Activated CD8-positive, alpha-beta T cell treated with anti-CD3 and anti-CD28 coated beads, Interleukin-2, amount 10 ng/mL, durations not matched to agents 7 days and 5 days (primary cell): ENCODE data around the gene GOLGA3. TPM values are rescaled to one million over a fixed set of nuclear protein-coding genes. Genes with fewer than 3 reads are reported as not detected.
A peak's percentile ranks its signal among the peaks of the same experiment; 100 is the strongest.
"Not testable (repeated sequence)": the region's sequence is repeated elsewhere in the genome, so short reads cannot be mapped to it uniquely, and the experiment has no call there.

Experiments
- ATAC-seq: fragments of 150-1000 bp; cut with Tn5 transposase; one replicate; pipeline ENCODE4 v1.10.0; 2021; ENCODE audit warnings: moderate library complexity
- CTCF ChIA-PET: fragments of 350-600 bp; sonication (Branson Sonifier 250); formaldehyde crosslinking; loops from one replicate; lab custom pipeline; 2021; ENCODE audit warnings: antibody characterized with exemption; lab: Charles Lee
- POLR2A ChIA-PET: fragments of 350-600 bp; sonication (Branson Sonifier 250); formaldehyde crosslinking; loops from one replicate; lab custom pipeline; 2021; ENCODE audit warnings: antibody characterized with exemption; lab: Charles Lee
- DNase-seq: peaks from one replicate; pipeline ENCODE4 v3.0.0-alpha.2; 2020
- H3K27ac Mint-ChIP-seq: one replicate; pipeline ENCODE4 v1.8.0; 2021; ENCODE audit warnings: mild to moderate bottlenecking, mixed read lengths
- H3K27me3 Mint-ChIP-seq: one replicate; pipeline ENCODE4 v1.8.0; 2021; ENCODE audit warnings: low read depth, mixed read lengths
- H3K36me3 Mint-ChIP-seq: one replicate; pipeline ENCODE4 v1.8.0; 2021; ENCODE audit warnings: low read depth, mixed read lengths
- H3K4me1 Mint-ChIP-seq: one replicate; pipeline ENCODE4 v1.8.0; 2021; ENCODE audit warnings: low read depth, mixed read lengths
- H3K4me3 Mint-ChIP-seq: one replicate; pipeline ENCODE4 v1.8.0; 2021; ENCODE audit warnings: mild to moderate bottlenecking, mixed read lengths
- H3K9me3 Mint-ChIP-seq: one replicate; pipeline ENCODE4 v1.8.0; 2022; ENCODE audit warnings: mixed read lengths; ENCODE audit not compliant: insufficient read depth
- total RNA-seq, 2 experiments: library from RNA; stranded (reverse); gene quantifications; one replicate each; pipeline ENCODE4 v1.2.3, GENCODE V29; 2021

Gene GOLGA3
- total RNA-seq, 2 experiments from 2014 or later = 63.7 to 69.3 TPM

DNA sequence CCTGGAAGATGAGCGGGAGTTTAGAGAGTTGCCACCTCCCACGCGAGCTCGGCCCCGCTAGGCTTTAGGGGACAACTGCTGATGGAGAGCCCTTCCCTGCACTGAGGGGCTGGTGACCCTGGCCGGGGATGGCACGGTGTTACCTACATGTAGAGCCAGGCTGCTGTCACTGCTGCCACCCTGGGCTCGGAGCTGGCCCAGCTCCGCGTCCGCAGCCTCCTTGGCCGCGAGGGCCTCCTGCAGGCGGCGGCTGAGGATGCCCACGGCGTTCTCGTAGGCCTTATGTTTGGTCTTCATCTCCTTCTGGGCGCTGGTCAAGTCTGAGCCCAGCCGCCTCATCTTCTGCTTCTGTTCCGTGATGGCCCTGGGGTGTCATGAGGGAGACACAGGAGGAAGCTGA, 42.5 kb downstream of the GOLGA3 start:
- Mint-ChIP-seq H3K36me3 (peaks cover 70% of the 10 kb centered on the region), H3K27me3 (no peaks in the 10 kb centered on the region), H3K27ac (no peak overlapping the region), H3K4me1 (peaks cover 3% of the 10 kb centered on the region), H3K9me3 (no peaks in the 10 kb centered on the region), H3K4me3 (no peak overlapping the region)
- no peak for ATAC-seq
- no peak for DNase-seq
- CTCF ChIA-PET = no interaction called here
- POLR2A ChIA-PET = no interaction called here

DNA sequence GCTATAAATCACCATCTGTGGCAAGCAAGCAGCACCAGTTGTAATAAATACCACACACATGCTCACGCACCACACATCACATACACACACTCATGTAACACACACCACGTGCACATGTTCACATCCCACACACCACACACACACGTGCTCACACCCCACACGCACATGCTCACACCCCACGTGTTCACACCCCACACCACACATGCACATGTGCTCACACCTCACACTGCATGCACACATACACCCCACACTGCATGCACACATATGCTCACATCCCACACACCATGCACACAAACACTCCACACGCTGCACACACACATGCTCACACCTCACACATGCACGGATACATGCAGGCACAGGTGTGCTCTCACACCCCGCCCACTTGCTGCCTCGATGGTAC, 44.1 kb downstream of the GOLGA3 start:
- H3K4me3 Mint-ChIP-seq = no peak overlapping the region
- ATAC-seq (no peak), DNase-seq (no peak)
- CTCF ChIA-PET = no interaction called here
- H3K4me1 Mint-ChIP-seq = peaks cover 3% of the 10 kb centered on the region
- POLR2A ChIA-PET = no interaction called here
- no peaks in the 10 kb centered on the region for H3K27me3 Mint-ChIP-seq
- peaks cover 70% of the 10 kb centered on the region for H3K36me3 Mint-ChIP-seq
- no peaks in the 10 kb centered on the region for H3K9me3 Mint-ChIP-seq
- peak overlapping the region; percentile 48 for H3K27ac Mint-ChIP-seq

DNA sequence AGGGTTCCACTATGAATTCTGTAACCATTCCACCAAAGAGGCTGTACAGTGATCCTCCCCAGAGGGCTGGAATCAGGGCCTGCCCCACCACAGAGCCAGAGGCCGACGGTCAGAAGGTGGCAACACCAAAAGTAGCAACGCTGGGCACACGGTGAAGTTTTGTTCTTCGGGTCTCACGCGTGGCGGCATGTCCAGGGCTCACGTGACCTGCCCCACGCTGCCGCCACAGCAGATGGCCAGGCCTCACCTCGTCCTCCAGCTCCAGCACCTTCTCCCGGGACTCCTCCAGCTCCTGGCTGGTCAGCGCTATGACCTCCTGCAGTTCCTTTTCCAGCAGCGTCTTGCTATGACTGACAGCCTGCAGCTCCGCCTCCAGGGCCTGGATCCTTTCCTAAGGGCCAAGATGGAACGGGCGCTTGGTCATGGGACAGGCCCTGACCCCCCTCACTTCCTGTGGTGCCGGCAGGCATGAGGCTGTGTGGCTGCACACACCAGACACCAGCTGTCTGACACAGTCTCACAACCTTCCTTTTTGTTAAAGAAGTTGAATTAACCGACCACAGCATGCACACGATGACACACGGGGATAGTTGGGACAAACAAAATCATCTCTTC, 44.6 kb downstream of the GOLGA3 start:
- POLR2A ChIA-PET = interaction anchor here (0.9 kb wide), 1 partner anchor 39 kb away, joined by 3 read pairs; no protein-coding TSS in a partner anchor
- Mint-ChIP-seq H3K9me3 (no peaks in the 10 kb centered on the region), H3K36me3 (peaks cover 70% of the 10 kb centered on the region), H3K27ac (no peak overlapping the region), H3K4me3 (no peak overlapping the region), H3K27me3 (no peaks in the 10 kb centered on the region), H3K4me1 (peaks cover 3% of the 10 kb centered on the region)
- CTCF ChIA-PET = no interaction called here
- ATAC-seq (no peak), DNase-seq (no peak)

DNA sequence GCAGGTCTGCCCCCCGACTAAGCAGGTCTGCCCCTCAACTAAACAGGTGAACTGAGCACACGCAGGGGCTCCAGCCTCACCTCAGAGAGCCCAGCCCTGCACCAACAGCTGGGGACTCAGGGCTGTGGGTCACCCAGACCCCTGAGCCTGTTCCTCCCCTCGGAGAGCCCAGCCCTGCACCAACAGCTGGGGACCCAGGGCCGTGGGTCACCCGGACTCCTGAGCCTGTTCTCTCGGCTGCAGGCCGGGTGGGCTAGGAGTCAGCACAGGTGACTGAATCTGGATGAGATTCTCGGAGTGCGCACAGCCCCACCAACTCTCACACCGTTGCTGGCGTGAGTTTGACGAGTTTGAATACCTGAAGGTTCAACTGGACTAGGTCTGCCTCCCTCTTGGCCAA, 46.7 kb downstream of the GOLGA3 start:
- Mint-ChIP-seq H3K4me1 (no peaks in the 10 kb centered on the region), H3K9me3 (no peaks in the 10 kb centered on the region), H3K4me3 (no peak overlapping the region), H3K27me3 (no peaks in the 10 kb centered on the region), H3K27ac (no peak overlapping the region), H3K36me3 (peaks cover 58% of the 10 kb centered on the region)
- CTCF ChIA-PET = no interaction called here
- no peak for DNase-seq
- POLR2A ChIA-PET = no interaction called here
- no peak for ATAC-seq

DNA sequence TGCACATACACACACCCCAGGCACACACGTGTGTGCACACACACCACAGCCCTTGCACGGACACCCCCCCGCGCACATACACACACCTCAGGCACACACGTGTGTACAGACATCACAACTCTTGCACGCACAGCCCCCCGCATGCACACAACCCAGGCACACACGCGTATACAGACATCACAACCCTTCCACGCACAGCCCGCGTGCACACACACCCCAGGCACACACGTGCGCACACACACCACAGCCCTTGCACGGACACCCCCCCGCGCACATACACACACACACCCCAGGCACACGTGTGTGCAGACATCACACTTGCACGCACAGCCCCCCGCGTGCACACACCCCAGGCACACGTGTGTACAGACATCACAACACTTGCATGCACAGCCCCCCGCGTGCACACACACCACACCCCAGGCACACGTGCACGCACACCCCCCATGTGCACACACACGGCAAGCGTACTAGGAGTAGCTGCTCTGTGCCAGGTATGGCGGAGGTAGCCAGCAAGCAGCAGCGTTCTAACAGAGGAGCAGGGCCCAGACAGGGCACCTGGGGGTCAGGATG, 48.8 kb downstream of the GOLGA3 start:
- ATAC-seq (no peak), DNase-seq (no peak)
- POLR2A ChIA-PET = no interaction called here
- Mint-ChIP-seq H3K36me3 (peaks cover 53% of the 10 kb centered on the region), H3K4me3 (no peak overlapping the region), H3K9me3 (no peaks in the 10 kb centered on the region), H3K27ac (no peak overlapping the region), H3K4me1 (no peaks in the 10 kb centered on the region), H3K27me3 (no peaks in the 10 kb centered on the region)
- CTCF ChIA-PET = no interaction called here

DNA sequence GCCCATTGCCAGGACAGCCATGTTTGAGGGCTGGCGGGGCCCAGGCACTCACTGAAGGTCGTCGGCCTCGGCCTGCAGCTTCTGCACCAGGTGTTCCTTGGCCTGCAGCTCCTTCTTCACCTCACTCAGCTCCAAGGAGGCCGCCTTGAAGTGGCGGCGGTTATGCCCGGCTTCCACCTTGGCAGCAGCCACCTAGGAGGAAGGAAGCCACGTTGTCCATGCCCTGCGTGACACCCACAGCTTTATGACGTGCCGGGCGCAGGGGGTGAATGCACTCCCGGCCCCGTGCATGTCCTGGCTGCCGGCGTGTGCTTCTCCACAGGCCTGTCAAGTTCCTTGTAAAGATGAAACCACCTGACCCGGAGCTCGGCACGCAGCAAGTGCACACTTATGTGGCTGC, 51.1 kb downstream of the GOLGA3 start:
- peaks cover 6% of the 10 kb centered on the region for H3K4me1 Mint-ChIP-seq
- H3K36me3 Mint-ChIP-seq = peaks cover 53% of the 10 kb centered on the region
- ATAC-seq (no peak), DNase-seq (no peak)
- ChIA-PET CTCF (interaction anchor here (0.8 kb wide), 1 partner anchor 10 kb away, joined by 4 read pairs; no protein-coding TSS in a partner anchor), POLR2A (no interaction called here)
- H3K4me3 Mint-ChIP-seq = no peak overlapping the region
- H3K27ac Mint-ChIP-seq = no peak overlapping the region
- no peaks in the 10 kb centered on the region for H3K27me3 Mint-ChIP-seq
- H3K9me3 Mint-ChIP-seq = no peaks in the 10 kb centered on the region

DNA sequence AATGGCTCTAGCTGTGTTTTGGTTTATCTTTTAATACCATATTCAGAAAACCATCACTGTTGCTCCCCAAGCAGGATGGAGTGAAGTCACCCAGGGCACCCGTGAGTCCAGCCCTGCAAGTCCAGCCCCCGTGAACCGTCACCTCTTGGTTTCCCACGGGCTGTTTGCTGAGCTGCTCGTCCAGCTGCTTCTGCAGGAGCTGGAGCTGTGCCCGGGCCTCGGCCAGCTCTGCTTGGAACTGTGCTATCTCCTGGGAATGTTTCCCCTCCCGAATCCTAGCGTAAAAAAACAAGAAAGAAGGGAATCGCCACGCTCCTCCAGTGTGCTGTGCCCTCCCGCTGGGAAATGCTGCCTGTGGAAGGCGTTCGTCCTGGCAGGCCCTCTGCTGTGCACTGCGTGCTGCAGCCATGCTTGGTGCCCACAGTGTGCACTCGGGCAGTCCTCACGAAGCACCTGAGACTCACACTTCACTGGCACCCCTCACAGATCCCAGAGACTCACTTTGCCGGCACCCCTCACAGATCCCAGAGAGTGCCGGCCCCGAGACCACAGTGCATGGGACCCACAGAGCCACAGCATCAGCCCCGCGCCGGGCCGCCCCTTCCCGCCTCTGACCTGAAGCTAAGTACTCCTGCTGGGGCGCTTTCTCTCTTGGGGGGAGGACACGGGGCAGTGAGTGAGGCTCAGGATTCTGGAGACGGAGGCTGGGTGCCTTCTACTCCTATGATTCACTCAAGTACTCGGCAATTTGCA, 51.7 kb downstream of the GOLGA3 start:
- Mint-ChIP-seq H3K4me3 (no peak overlapping the region), H3K27ac (no peak overlapping the region), H3K4me1 (peaks cover 9% of the 10 kb centered on the region), H3K27me3 (no peaks in the 10 kb centered on the region), H3K36me3 (peaks cover 50% of the 10 kb centered on the region), H3K9me3 (no peaks in the 10 kb centered on the region)
- ChIA-PET POLR2A (no interaction called here), CTCF (interaction anchor here (1.0 kb wide), 1 partner anchor 9 kb away, joined by 4 read pairs; no protein-coding TSS in a partner anchor)
- ATAC-seq = no peak
- DNase-seq = no peak

DNA sequence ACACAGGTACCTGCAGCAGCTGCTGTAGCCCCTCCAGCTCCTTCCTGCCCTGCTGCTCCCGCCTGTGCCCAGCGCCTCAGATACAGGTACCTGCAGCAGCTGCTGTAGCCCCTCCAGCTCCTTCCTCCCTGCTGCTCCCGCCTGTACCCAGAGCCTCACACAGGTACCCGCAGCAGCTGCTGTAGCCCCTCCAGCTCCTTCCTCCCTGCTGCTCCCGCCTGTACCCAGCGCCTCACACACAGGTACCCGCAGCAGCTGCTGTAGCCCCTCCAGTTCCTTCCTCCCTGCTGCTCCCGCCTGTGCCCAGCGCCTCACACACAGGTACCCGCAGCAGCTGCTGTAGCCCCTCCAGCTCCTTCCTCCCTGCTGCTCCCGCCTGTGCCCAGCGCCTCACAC, 52.4 kb downstream of the GOLGA3 start:
- H3K4me3 Mint-ChIP-seq, POLR2A ChIA-PET, H3K27me3 Mint-ChIP-seq, H3K27ac Mint-ChIP-seq, H3K9me3 Mint-ChIP-seq, ATAC-seq, DNase-seq: not testable (repeated sequence)
- CTCF ChIA-PET = interaction anchor here (1.0 kb wide), 1 partner anchor 9 kb away, joined by 4 read pairs; no protein-coding TSS in a partner anchor
- Mint-ChIP-seq H3K4me1 (peaks cover 17% of the 10 kb centered on the region), H3K36me3 (peaks cover 50% of the 10 kb centered on the region)

DNA sequence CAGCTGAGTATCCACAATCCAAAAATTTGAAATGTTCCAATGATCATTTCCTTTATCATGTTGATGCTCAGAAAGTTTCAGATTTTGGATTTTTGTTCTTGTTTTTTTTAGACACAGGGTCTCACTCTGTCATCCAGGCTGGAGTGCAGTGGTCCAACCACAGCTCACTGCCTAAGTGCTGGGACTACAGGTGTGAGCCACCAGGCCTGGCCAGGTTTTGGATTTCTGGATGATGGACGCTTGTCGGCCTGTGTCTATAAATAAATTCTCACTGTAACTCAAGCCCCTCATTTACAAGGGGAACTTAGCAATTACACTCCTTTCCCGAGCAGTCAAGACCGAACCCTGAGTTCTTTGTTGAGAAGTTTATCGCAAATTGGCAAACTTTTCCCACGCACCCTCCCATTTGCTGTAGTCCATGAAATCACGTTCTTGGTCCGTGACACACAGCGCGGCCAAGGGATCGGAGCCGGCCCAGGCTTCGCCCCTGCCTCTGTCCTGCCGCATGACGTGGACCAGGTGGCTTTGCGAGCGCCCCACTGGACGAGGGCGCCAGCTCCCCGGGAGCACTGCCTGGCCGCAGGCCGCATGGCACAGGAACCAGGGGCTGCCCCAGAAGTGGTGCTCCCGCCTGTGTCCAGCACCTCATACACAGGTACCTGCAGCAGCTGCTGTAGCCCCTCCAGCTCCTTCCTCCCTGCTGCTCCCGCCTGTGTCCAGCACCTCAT, 53.0 kb downstream of the GOLGA3 start:
- ChIA-PET CTCF (no interaction called here), POLR2A (no interaction called here)
- Mint-ChIP-seq H3K4me3 (no peak overlapping the region), H3K4me1 (peaks cover 21% of the 10 kb centered on the region), H3K27ac (no peak overlapping the region), H3K36me3 (peaks cover 50% of the 10 kb centered on the region), H3K9me3 (no peaks in the 10 kb centered on the region), H3K27me3 (no peaks in the 10 kb centered on the region)
- DNase-seq (no peak), ATAC-seq (no peak)

DNA sequence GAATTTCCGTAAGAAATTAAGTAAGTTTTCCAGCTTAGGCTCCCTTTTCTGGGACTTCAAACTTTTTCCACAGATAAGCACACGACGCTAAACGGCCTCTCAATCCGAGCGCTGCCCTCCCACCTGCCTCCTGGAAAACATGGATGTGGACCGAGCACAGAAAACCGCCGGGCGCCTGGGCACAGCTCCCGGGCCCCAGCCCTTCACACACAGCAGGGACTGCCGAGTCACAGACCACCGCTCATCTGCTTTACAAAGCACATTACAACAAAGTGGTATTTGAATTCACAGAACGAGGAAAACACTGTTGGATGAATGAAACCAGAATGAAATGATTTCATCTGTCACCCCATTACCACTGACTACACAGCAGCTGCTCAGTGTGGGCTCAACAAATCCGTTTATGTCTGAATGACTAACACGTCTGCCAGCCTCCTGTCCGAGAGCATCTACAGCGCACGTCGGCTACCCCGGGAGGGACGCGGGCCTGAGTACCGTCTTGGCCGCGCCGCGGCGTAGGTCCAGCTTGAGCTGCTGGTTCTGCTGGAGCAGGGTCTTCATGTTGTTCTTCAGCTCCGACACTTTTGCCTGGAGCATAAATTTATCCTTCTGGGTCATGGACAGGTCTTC, 53.9 kb downstream of the GOLGA3 start:
- H3K9me3 Mint-ChIP-seq = no peaks in the 10 kb centered on the region
- DNase-seq (no peak), ATAC-seq (no peak)
- H3K27me3 Mint-ChIP-seq = no peaks in the 10 kb centered on the region
- H3K4me3 Mint-ChIP-seq = no peak overlapping the region
- peaks cover 44% of the 10 kb centered on the region for H3K36me3 Mint-ChIP-seq
- POLR2A ChIA-PET = interaction anchor here (1.3 kb wide), 1 partner anchor 59 kb away, joined by 5 read pairs; no protein-coding TSS in a partner anchor
- peaks cover 26% of the 10 kb centered on the region for H3K4me1 Mint-ChIP-seq
- CTCF ChIA-PET = no interaction called here
- H3K27ac Mint-ChIP-seq = peak overlapping the region; percentile 46

DNA sequence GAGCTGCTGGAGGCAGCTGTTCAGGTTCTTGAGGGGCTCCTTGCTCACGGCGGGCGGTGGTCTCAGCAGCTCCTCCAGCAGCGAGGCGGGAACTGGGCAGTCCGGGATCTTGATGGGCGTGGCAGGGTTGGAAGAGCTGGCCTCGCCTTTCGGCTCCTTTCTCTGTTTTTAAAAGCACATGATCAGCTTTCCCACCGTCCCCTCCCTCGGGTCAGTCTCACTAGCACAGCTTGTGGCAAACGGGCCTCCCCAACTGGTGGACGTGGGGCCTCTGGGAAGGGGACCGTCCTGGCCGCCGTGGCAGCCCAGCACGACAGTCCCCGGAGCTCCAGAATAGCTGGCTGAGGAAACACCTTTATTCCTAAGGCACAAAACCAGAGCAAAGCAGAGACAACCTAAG, 54.5 kb downstream of the GOLGA3 start:
- ATAC-seq = no peak
- POLR2A ChIA-PET = interaction anchor here (1.3 kb wide), 1 partner anchor 60 kb away, joined by 5 read pairs; no protein-coding TSS in a partner anchor
- Mint-ChIP-seq H3K36me3 (peaks cover 44% of the 10 kb centered on the region), H3K9me3 (no peaks in the 10 kb centered on the region), H3K4me1 (peaks cover 32% of the 10 kb centered on the region), H3K4me3 (no peak overlapping the region), H3K27me3 (no peaks in the 10 kb centered on the region), H3K27ac (no peak overlapping the region)
- no peak for DNase-seq
- CTCF ChIA-PET = no interaction called here
